Posterior vena cava (tissue), 2 donors: ENCODE data around the gene XRCC1. TPM values are rescaled to one million over a fixed set of nuclear protein-coding genes. Genes with fewer than 3 reads are reported as not detected.
"Not testable (repeated sequence)": the region's sequence is repeated elsewhere in the genome, so short reads cannot be mapped to it uniquely, and the experiment has no call there.

Experiments
- DNase-seq: peaks from one replicate; pipeline ENCODE4 v3.0.0-alpha.2; 2020; ENCODE audit warnings: low spot score
- intact Hi-C, 2 donors: fragments of 100-400 bp; cut with DNase I; formaldehyde crosslinking; loops; one replicate each; pipeline versions ENCODE4 v1.14.1 to v1.14.2; 2022 to 2023
- total RNA-seq, 2 donors: library from RNA; stranded (reverse); fragmentation: NEBNext Ultra II Directional; extraction: Animal tissue kit (Norgen Biotek cat#: 25700); gene quantifications; one replicate each; pipeline ENCODE4 v1.2.1, GENCODE V29; 2021
- donor health status: DM: yes; HTN: yes; CAD: no.
- donor health status: DM: yes; HTN: yes; CAD: no.

XRCC1 gene
- total RNA-seq, 2 donors from 2014 or later: 13.7 to 14.2 TPM

DNA sequence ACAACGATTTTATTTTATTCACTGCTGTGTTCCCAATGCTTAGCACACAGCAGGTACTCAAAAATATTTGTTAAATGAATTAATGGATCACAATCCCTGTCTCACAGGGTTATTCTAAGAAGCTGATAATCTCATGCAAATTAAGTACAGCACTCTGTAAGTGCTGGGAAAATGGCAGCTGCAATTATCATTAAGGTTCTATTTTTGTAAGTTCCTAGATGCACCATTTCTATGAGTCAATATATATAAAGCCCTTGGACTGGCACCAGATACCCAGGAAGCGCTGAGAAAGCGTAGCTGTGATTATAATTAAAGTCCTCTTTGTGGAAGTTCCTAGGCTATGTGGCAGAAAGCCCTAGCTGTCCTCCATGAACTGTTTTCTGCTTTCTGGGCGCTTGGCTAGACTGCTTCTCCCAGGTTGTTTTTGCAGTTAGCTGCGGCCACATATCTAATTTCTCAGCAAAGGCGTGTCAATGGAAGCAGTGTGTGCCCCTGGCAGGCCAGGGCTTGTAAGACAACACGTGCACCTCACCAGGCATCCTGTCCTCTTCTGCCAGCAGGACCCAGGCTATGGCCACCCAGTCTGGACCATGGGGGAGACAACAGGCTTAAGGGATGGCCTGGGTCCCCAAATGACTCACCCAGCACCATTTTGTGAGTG is 31.4 kb upstream of the XRCC1 start:
- intact Hi-C loops: no loop called here
- DNase-seq: no peak

DNA sequence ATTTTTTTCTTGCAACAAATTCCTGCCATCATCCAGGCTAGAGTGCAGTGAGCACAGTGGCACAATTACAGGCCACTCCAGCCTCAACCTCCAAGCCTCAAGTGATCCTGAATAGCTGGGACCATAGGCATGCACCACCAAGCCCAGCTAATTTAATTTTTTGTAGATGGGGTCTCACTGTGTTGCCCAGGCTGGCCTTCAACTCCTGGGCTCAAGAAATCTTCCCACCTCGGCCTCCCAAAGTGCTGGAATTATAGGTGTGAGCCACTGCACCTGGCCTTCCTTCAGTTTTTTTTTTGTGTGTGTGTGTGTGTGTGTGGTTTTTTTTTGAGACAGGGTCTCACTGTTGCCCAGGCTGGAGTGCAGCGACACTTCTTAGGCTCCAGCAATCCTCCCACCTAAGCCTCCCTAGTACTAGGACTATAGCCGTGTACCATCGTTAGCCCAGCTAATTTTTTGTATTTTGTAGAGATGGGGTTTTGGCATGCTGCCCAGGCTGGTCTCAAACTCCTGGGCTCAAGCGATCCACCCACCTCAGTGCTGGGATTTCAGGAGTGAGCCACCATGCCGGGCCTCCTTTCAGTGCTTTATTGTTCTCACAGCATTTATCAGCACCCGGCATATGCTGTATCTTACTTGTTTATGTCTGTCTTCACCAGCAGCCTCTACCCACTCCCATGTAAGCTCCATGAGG is 30.7 kb upstream of the XRCC1 start:
- intact Hi-C loops: no loop called here
- no peak for DNase-seq

DNA sequence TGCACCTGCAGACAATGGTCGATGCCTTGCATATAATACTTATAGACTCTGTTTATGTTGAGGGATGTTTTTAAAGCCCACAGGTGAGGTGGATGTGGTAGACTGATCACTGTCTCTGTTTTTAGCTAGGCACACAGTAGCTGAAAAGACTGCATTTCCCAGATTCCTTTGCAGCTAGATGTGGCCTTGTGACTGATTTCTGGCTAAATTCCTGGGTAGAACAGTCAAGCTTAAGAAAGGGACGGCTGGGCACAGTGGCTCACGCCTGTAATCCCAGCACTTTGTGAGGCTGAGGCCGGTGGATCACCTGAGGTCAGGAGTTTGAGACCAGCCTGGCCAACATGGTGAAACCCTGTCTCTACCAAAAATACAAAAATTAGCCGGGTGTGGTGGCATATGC is 25.0 kb upstream of the XRCC1 start:
- DNase-seq, intact Hi-C loops: not testable (repeated sequence)

DNA sequence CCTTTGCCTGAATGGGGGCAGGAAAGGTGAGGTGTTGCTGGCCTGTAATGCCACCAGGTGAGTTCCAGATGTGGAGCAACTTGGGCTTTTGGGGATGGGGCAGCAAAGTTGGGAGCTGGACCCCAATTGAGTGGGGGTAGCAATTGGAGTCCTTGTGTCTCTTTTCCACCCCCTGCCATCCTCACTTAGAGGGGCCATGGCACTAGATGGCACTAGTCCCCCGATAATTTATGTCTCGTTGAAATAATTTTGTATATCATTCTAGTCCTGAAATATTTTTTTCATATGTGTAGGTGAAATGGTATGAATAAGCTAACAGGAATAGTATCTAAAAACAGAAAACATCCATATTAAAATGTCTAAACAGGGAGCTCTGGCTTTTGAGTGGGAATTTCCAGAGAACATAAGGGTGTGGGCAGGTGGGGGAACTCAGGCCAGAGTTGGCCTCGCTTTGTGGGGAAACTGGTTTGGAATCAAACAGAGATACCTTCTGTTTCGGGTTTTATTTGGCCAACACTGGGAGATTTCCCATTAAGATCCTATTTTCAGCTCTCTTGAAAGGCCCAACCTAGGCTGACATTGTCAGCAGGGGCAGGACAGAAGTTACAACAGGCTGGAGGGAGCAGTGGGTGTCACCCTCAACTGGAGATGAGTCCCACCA is 24.4 kb upstream of the XRCC1 start:
- DNase-seq: no peak
- intact Hi-C loops: loop anchor here in 1 of 2 donors (10.0 kb wide), 1 partner anchor 65 kb away; the partner anchor contains the start of gene ZNF575

DNA sequence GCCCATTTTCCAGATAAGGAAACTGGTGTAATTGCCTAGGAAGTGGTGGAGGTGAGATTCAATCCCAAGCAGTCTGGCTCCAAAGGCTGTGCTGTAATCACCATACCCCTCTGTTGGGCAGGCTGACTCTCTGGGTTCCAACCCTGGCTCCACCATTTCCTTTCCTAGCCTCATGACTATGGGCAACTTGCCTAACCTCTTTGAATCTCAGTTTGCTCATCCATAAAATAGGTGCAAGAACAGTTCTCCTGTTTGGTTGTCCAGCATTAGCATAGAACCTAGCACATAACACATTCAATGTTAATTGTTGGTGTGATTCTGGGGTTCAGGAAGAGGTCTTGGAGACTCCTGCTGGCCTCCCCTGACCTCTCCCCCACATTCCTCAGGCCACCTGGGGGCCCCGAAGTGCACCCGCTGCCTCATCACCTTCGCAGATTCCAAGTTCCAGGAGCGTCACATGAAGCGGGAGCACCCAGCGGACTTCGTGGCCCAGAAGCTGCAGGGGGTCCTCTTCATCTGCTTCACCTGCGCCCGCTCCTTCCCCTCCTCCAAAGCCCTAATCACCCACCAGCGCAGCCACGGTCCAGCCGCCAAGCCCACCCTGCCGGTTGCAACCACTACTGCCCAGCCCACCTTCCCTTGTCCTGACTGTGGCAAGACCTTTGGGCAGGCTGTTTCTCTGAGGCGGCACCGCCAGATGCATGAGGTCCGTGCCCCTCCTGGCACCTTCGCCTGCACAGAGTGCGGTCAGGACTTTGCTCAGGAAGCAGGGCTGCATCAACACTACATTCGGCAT is 23.3 kb upstream of the XRCC1 start:
- intact Hi-C loops: loop anchor here in 1 of 2 donors (10.0 kb wide), 1 partner anchor 64 kb away; the partner anchor contains the start of gene ZNF575
- DNase-seq: no peak

DNA sequence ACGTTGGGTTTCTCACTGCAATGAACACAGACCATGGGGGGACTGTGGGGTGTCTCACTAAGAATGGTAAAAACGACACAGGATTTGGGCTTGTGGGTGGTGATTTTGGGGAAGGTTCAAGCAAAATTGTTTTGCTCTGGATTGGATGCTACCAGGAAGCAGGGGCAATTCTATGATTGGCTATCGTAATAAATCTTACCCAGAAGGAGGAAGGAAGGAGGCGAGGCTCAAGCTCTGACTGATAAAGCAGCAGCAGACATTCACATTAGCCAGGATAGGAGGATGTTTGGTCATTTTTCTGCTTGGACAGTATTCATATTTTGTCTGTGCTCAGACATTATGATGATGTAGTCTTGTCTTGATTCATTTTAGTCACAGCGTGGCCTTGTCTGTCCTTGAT is 22.5 kb upstream of the XRCC1 start:
- DNase-seq: no peak
- intact Hi-C loops: loop anchor here in 1 of 2 donors (10.0 kb wide), 1 partner anchor 63 kb away; the partner anchor contains the start of gene ZNF575

DNA sequence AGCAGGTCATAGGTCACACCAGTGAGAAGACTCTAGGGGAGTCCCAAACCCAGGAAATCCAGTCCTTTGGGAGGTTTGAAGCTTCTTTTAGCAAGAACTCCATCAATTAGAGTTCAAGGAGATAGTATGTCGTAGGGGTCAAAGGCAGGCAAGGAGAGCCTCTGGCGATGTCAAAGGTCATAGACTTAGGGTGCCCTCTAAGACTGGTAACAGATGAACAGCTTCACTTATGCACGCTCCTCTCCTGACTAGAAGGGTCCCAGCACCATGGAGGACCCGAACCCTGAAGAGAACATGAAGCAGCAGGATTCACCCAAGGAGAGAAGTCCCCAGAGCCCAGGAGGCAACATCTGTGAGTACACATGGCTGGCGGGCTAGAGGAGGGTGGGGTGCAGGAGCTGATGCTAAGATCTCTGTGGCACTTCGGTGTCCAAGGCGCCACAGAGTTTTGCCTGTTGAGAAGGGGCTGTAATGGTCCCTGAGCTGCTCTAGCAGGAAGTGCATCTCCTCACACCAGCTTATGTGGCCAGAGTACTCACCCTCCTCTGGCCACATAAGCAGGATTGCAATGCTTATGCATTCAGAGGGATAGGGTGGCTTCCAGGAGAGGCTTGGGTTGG is 21.6 kb upstream of the XRCC1 start:
- no peak for DNase-seq
- intact Hi-C loops: loop anchor here in 1 of 2 donors (10.0 kb wide), 1 partner anchor 62 kb away; the partner anchor contains the start of gene ZNF575

DNA sequence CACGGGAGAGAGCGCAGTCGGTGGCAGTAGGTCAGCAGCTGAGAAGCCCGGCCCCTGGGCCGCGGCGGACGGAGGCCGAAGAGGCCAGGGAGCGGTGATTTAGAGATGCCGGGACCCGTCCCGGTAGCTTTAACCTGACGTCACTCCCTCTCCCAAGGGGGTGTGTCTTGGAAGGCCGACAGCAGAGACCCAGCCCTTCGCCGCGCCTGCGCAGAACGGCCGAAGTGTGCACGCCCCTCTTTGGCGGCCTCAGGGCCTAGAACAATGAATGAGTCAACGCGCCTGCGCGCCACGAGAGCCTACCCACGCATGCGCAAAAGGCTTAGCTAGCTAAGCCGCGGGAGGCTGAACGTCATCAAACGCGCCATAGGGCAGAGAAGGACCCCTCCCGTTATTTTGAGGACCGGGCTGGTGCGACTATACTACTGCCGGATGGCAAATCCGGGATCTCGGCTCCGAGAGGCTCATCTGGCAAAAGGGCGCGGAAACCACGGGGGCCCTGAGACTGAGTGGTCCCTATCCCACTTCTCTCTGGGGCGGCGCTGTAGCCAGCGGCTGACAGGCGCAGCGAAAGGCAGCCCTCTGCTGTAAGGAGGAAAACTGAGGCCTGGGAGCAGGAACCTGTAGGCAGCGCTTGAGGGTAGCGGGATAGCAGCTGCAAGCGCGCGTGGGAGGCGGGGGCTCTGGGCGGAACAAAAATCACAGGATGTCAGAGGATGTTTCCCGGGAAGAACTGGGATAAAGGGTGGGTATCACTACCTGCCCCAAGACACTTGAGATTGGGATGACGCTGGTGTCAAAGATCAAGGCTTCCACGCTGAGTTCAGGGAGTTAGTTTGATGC is 20.9 kb upstream of the XRCC1 start, which contains the start of the genes IRGQ and ZNF576:
IRGQ (minus strand) TSS at position 136 of the 843 bp plus-strand sequence. CDS start 796 bp downstream, outside the sequence.
ZNF576 (plus strand) TSS at position 597 of the 843 bp plus-strand sequence. CDS start 514 bp downstream, outside the sequence.
- peak; percentile 100 for DNase-seq
- intact Hi-C loops: loop anchor here in 1 of 2 donors (10.0 kb wide), 1 partner anchor 61 kb away; the partner anchor contains the start of gene ZNF575

DNA sequence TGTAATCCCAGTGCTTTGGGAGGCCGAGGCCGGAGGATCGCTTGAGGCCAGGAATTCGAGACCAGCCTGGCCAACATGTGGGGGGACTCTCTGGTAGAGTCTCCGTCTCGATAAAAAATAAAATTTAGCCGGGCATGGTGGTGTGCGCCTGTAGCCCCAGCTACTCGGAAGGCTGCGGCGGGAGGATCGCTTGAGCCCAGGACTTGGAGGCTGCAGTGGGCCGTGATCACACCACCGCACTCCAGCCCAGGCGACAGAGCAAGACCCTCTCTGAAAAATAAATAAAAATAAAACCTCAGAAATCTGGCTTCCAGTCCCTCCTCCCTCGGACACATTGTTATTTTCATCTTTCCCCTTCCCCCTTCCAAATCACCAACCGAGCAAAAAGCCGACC is 20.3 kb upstream of the XRCC1 start:
- DNase-seq: no peak
- intact Hi-C loops: loop anchor here in 1 of 2 donors (10.0 kb wide), 1 partner anchor 61 kb away; the partner anchor contains the start of gene ZNF575

DNA sequence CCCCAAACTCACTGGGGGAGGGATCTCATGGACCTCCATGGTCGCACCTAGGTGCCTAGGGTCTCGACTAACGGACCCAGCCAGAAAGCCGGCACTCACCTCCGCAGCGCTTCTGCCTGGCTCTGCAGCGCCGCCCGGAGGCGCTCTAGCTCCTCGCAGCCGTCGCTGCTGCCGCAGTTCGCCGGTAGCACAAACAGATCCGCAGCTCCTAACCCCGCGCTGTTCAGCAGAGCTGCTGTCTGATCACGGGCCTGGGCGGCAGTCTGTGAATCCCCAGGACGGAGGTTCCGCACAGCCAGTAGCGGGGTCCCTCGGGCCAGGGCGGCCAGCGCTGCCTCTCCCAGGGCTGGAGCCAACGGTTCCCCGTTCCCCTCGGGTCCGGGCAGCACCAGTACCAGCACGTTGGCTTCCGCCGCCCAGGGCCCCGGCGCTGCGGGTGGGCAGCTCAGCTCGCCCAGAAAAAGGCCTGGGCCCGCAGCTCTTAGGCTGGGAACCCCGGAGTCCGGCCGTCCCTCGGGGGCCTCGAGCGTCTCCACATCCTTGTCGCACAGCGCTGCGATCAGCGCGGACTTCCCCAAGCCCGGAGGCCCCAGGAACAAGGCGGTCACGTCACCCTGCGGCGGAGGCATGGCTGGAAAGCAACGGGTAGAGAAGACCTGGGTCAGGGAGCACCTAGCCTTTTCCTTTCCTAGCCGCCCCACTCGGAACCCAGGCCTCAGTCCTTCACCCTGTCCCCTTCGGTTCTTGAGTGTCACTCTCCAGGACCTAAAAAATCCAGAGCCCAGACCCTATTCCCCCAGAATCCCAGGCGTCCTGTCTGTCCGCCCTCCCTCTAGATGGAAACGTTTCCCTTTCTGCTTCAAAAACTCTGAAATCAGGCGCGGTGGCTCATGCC is 19.6 kb upstream of the XRCC1 start:
- peak; percentile 92 for DNase-seq
- intact Hi-C loops: loop anchor here in 1 of 2 donors (10.0 kb wide), 1 partner anchor 60 kb away; the partner anchor contains the start of gene ZNF575

DNA sequence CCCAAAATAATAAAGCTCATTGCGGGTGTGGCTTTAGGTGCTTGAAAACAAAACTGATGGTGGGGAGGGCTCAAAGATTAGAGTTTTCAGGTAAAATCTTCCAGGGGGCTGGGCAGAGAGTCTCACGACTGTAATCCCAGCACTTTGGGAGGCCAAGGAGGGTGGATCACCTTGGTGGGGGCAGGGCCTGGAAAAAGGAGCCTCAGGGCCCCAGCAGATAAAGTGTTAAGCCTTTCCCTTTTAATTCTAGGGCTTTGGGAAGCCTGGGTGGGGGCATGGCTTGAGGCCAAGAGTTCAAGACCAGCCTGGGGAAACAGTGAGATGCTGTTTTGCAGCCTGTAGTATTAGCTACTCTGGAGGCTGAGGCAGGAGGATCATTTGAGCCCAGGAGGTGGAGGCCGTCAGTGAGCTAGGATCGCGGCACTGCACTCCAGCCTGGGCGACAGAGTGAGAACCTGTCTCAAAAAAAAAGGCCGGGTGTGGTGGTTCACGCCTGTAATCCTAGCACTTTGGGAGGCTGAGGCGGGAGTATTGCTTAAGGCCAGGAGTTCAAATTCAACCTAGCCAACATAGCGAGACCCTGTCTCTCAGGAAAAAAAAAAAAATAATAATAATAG is 18.9 kb upstream of the XRCC1 start:
- intact Hi-C loops: loop anchor here in 1 of 2 donors (10.0 kb wide), 1 partner anchor 59 kb away; the partner anchor contains the start of gene ZNF575
- DNase-seq: no peak

DNA sequence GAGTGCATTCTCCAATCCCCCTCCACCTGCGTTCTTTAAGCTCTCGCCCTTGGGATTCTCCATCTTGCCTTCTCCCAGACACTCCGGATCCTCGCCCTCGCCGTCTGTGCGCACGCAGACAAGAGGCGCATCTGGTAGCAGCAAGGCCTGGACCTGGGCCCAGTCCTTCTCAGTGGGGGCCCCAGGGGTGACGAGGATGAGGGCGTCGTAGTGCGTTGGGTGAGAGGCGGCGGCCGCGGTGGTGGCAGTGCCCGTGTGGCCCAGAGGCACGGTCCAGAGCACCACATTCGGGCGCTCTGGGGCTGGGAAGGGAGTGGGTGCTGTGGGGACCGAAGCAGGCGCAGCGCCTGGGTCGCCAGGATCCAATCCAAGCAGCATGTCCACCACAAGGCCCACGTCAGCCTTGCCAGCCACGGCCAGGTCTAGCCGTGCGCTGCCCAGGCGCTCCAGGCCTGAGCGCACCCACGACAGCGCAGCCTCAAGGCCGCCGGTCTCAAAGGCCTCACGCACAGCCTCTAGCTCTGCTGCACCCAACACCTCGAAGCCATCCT is 17.5 kb upstream of the XRCC1 start:
- no peak for DNase-seq
- intact Hi-C loops: loop anchor here in 1 of 2 donors (10.0 kb wide), 1 partner anchor 58 kb away; the partner anchor contains the start of gene ZNF575

DNA sequence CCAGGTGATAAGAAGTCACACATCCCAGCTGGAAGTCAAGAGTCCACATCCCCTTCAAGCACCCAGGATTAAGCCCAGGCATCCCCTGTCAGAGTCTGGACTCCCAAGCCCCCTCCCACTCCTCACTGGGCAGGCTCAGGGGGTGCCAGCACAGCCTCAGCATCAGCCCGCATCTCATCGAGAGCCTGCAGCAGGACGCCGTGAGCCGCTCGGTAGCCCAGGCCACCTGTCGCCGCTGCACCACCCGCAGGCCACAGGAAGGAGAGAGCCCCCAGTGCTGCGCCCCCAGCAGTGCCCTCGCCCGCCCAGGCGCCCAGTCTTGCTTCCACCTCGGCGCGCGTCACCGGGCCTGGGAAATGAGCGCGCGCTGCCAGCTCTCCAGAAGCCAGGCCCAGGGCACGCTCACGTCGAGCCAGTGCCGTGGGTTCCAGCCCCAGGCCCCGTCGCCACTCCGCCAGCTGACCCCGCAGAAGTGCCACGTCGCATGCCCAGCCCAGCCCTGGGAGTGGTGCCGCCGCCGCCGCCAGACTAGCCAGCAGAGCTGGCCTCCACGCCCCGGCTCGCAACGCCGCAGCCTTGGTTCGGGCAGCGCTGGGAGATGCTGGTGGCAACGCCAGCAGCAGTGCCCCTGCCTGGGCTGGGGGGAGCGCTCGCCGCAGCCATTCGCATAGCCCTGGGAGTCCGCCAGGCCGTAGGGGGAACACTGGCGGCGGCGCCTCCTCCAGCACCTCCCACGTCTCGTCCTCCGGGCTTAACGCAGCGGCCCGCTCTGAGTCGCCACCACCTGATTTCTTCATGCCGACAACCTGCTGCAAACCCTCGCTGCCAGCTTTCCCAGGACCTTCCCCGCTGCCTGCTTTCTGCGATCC is 16.8 kb upstream of the XRCC1 start:
- DNase-seq: no peak
- intact Hi-C loops: loop anchor here in 1 of 2 donors (10.0 kb wide), 1 partner anchor 57 kb away; the partner anchor contains the start of gene ZNF575

DNA sequence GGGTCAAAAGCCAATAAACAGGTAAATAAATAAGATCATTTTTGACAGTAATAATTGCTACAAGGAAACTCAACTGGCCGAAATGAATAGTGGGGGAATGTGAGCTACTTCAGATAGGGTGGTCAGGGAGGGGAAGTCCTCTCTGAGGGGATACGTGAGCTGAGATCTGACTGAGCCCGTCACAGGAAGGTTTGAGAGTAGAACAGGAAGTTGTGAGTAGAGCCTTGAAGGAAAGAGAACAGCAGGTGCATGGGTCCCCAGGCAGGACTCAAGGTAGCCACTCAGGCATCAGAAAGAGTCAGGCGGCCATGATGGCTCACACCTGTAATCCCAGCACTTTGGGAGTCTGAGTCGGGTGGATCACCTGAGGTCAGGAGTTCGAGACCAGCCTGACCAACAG is 14.4 kb upstream of the XRCC1 start:
- intact Hi-C loops: loop anchor here in 1 of 2 donors (10.0 kb wide), 1 partner anchor 55 kb away; the partner anchor contains the start of gene ZNF575

DNA sequence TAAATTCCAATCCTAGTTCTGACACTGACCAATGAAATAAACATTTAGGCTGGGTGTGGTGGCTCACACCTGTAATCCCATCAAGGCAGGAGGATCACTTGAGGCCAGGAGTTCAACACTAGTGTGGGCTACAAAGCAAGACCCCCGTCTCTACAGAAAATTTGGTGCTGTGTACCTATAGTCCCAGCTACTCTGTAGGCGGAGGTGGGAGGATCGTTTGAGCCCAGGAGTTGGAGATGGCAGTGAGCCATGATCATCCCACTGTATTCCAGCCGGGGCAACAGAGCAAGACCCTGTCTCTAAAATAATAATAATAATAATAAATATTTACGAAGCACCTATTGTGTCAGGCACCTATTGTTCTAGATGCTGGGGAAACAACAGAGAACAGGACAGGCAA is 13.9 kb upstream of the XRCC1 start:
- intact Hi-C loops: no loop called here
- no peak for DNase-seq

More for the DNA sequence above, 14.4 kb upstream of the XRCC1 start:
- DNase-seq: no peak
